GM23338 (cell line): ENCODE measurements around the gene ITIH6. TPM values are rescaled to one million over a fixed set of nuclear protein-coding genes. Genes with fewer than 3 reads are reported as not detected.

ENCODE experiments used
- ATAC-seq: fragments of 200-7000 bp; cut with Tn5 transposase; 3 replicates; pipeline ENCODE4 v1.9.1; 2020
- DNase-seq: peaks from one replicate; pipeline ENCODE4 v3.0.0-alpha.2; 2015; ENCODE audit warnings: low spot score
- H2AFZ ChIP-seq: fragments of 200-600 bp; sonication (generic); 2 replicates; pipeline ENCODE4 v1.8.0; 2016; ENCODE audit warnings: antibody characterized with exemption, mild to moderate bottlenecking, moderate library complexity
- H3F3A ChIP-seq: fragments of 200-600 bp; sonication (generic); replicated peaks from 2 replicates; pipeline ENCODE4 v1.8.0; 2017; ENCODE audit warnings: antibody characterized with exemption, mixed run types, low read depth
- H3K27ac ChIP-seq: fragments of 200-600 bp; sonication (generic); 2 replicates; pipeline ENCODE4 v1.6.1; 2016; ENCODE audit warnings: low read depth
- H3K27me3 ChIP-seq: fragments of 200-600 bp; sonication (generic); 2 replicates; pipeline ENCODE4 v1.8.0; 2016; ENCODE audit warnings: mild to moderate bottlenecking, mixed run types, moderate library complexity; ENCODE audit not compliant: insufficient read depth
- H3K36me3 ChIP-seq: fragments of 200-600 bp; sonication (generic); 2 replicates; pipeline ENCODE4 v1.8.0; 2016; ENCODE audit warnings: mild to moderate bottlenecking; ENCODE audit not compliant: insufficient read depth
- H3K4me1 ChIP-seq: fragments of 200-600 bp; sonication (generic); 2 replicates; pipeline ENCODE4 v1.8.0; 2016; ENCODE audit warnings: mild to moderate bottlenecking, moderate library complexity; ENCODE audit not compliant: insufficient read depth
- H3K4me2 ChIP-seq: fragments of 200-600 bp; sonication (generic); 2 replicates; pipeline ENCODE4 v1.7.1; 2017; ENCODE audit warnings: mixed run types
- H3K4me3 ChIP-seq: fragments of 200-600 bp; sonication (generic); 2 replicates; pipeline ENCODE4 v1.6.1; 2016; ENCODE audit warnings: mixed run types
- H3K79me2 ChIP-seq: fragments of 200-600 bp; sonication (generic); replicated peaks from 2 replicates; pipeline ENCODE4 v1.8.0; 2017; ENCODE audit warnings: mild to moderate bottlenecking; ENCODE audit not compliant: insufficient read depth
- H3K9me2 ChIP-seq: fragments of 200-600 bp; sonication (generic); 2 replicates; pipeline ENCODE4 v1.8.0; 2017; ENCODE audit not compliant: insufficient read depth
- H4K20me1 ChIP-seq: fragments of 200-600 bp; sonication (generic); replicated peaks from 2 replicates; pipeline ENCODE4 v1.8.0; 2017; ENCODE audit warnings: mild to moderate bottlenecking; ENCODE audit not compliant: insufficient read depth
- H3K27ac Mint-ChIP-seq: 2 replicates; pipeline ENCODE4 v1.8.0; 2020; ENCODE audit warnings: inconsistent platforms, mild to moderate bottlenecking, moderate library complexity, mixed read lengths
- H3K27me3 Mint-ChIP-seq: 3 replicates; pipeline ENCODE4 v1.8.0; 2022; ENCODE audit warnings: low read depth, mild to moderate bottlenecking, moderate library complexity, mixed read lengths, inconsistent platforms; ENCODE audit not compliant: insufficient read depth, poor library complexity
- H3K36me3 Mint-ChIP-seq: 3 replicates; pipeline ENCODE4 v1.8.0; 2021; ENCODE audit warnings: low read depth, mild to moderate bottlenecking, inconsistent platforms, moderate library complexity, mixed read lengths
- H3K4me1 Mint-ChIP-seq: 3 replicates; pipeline ENCODE4 v1.8.0; 2020; ENCODE audit warnings: mild to moderate bottlenecking, inconsistent platforms, mixed read lengths
- H3K4me3 Mint-ChIP-seq: 3 replicates; pipeline ENCODE4 v1.8.0; 2021; ENCODE audit warnings: moderate library complexity, mild to moderate bottlenecking, inconsistent platforms, mixed read lengths
- H3K9me3 Mint-ChIP-seq: 3 replicates; pipeline ENCODE4 v1.8.0; 2020; ENCODE audit warnings: moderate library complexity, mild to moderate bottlenecking, inconsistent platforms, mixed read lengths
- CREB1 ChIP-seq: fragments of 250-450 bp; sonication (Bioruptor Pico); IDR thresholded peaks from 2 replicates; pipeline ENCODE4 v1.5.0; 2020; ENCODE audit warnings: low read depth, mild to moderate bottlenecking, moderate library complexity
- CTCF ChIP-seq, 2 experiments: fragments of 200-600 bp in 1 of 2; sonication (generic) in 1 of 2; conservative IDR thresholded peaks; 2 replicates each; pipeline versions ENCODE4 v1.5.1 to v1.6.1; 2016 to 2017; ENCODE audit warnings: antibody characterized with exemption in 2 of 2, low read depth in 2 of 2, mild to moderate bottlenecking in 2 of 2, moderate library complexity in 1 of 2
- ETS1 ChIP-seq: IDR thresholded peaks from 2 replicates; pipeline ENCODE4 v1.6.1; 2016; ENCODE audit warnings: antibody characterized with exemption
- EZH2 ChIP-seq: fragments of 200-600 bp; sonication (generic); IDR thresholded peaks from one replicate; pipeline ENCODE4 v1.8.0; 2017; ENCODE audit warnings: antibody characterized with exemption, mild to moderate bottlenecking, low read depth; ENCODE audit not compliant: unreplicated experiment
- EZH2phosphoT487 ChIP-seq: fragments of 200-600 bp; sonication (generic); IDR thresholded peaks from one replicate; pipeline ENCODE4 v1.8.1; 2018; ENCODE audit warnings: antibody characterized with exemption; ENCODE audit not compliant: unreplicated experiment
- JUNB ChIP-seq: IDR thresholded peaks from one replicate; pipeline ENCODE4 v1.6.1; 2016; ENCODE audit warnings: antibody characterized with exemption; ENCODE audit not compliant: unreplicated experiment
- POLR2AphosphoS5 ChIP-seq: IDR thresholded peaks from 2 replicates; pipeline ENCODE4 v1.6.1; 2016; ENCODE audit warnings: antibody characterized with exemption, low read depth
- ZNF114 ChIP-seq: fragments of 250-450 bp; sonication (Bioruptor Pico); IDR thresholded peaks from 2 replicates; pipeline ENCODE4 v1.5.0; 2020; ENCODE audit warnings: mild to moderate bottlenecking, moderate library complexity
- ZNF462 ChIP-seq: fragments of 250-450 bp; sonication (Bioruptor Pico); IDR thresholded peaks from 2 replicates; pipeline ENCODE4 v1.5.0; 2020; ENCODE audit warnings: mild to moderate bottlenecking, moderate library complexity
- polyA plus RNA-seq: library from polyadenylated mRNA; unstranded; fragments of >200 nt; fragmentation: Nextera tagmentation; extraction: Ambion mirVana; gene quantifications from 2 replicates; pipeline ENCODE4 v1.2.1, GENCODE V29; 2016
- total RNA-seq: library from RNA; depleted of rRNA; stranded (reverse); fragments of >200 nt; shearing (Covaris generic); gene quantifications from 2 replicates; pipeline ENCODE4 v1.2.3, GENCODE V29; 2014

The ITIH6 gene
- total and polyA plus RNA-seq, 2 experiments from 2014 or later = not detected

DNA sequence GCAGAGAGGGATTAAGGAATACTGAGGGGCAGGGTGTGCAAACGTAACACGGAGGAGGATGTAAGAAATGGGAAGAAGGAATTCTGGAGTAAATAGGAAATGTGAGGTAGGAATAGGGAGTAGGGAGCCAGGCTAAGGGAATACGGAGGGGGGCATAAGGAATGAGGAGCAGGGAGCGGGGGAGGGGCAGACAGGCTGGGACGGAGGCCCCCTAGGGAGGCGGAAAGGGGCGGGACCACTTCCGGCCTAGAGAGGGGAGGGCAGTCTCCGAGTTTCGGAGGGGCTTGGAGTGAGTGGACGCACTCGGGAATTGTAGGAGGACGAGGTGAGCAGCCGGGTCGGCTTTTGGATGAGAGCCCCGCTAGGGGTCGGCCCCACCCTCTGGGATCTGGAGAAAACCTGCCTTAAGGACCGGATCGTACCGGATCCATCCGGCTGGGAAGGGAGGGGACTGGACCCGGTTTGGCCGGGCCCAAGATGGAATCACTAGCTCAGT, 10.1 kb upstream of the ITIH6 start:
- H3K27me3 ChIP-seq = no peaks in the 10 kb centered on the region
- H2AFZ ChIP-seq = no peak overlapping the region
- no peaks in the 10 kb centered on the region for H3K9me2 ChIP-seq
- ATAC-seq (peak; percentile 70), DNase-seq (peak; percentile 79)
- peak overlapping the region; percentile 80 for H3K4me3 ChIP-seq
- TF ChIP-seq ZNF462 (no peak), POLR2AphosphoS5 (peak; percentile 29; the same call in 1 of the 2 replicates), CREB1 (CRISPR knock-in tag) (no peak), EZH2 (no peak), ETS1 (0 out of 2 replicates have a peak, but pooled peaks have one; percentile 12), ZNF114 (CRISPR knock-in tag) (no peak), EZH2phosphoT487 (no peak), JUNB (no peak), CTCF (conservative IDR thresholded peaks at IDR 0.05; ENCODE audit: low read depth in 2 of 2) (no peak)
- H3K79me2 ChIP-seq = 0 out of 2 replicates have a peak, but pooled peaks cover 13% of the 10 kb centered on the region
- peaks cover 7% of the 10 kb centered on the region for H3K4me1 ChIP-seq
- H4K20me1 ChIP-seq = no peaks in the 10 kb centered on the region
- Mint-ChIP-seq H3K4me1 (peaks cover 20% of the 10 kb centered on the region), H3K27me3 (peaks cover 15% of the 10 kb centered on the region), H3K36me3 (peaks cover 38% of the 10 kb centered on the region), H3K9me3 (no peaks in the 10 kb centered on the region; the same call in 2 of the 3 replicates), H3K27ac (peak overlapping the region; percentile 98), H3K4me3 (peak overlapping the region; percentile 93)
- peak overlapping the region; percentile 85 for H3K4me2 ChIP-seq
- peak overlapping the region; percentile 97 for H3K27ac ChIP-seq
- H3K36me3 ChIP-seq = no peaks in the 10 kb centered on the region
- no peaks in the 10 kb centered on the region for H3F3A ChIP-seq
